Measurements from ENCODE around the gene LAMTOR2.
"Not testable (repeated sequence)": the region's sequence is repeated elsewhere in the genome, so short reads cannot be mapped to it uniquely, and the experiment has no call there.

LAMTOR2 gene

DNA sequence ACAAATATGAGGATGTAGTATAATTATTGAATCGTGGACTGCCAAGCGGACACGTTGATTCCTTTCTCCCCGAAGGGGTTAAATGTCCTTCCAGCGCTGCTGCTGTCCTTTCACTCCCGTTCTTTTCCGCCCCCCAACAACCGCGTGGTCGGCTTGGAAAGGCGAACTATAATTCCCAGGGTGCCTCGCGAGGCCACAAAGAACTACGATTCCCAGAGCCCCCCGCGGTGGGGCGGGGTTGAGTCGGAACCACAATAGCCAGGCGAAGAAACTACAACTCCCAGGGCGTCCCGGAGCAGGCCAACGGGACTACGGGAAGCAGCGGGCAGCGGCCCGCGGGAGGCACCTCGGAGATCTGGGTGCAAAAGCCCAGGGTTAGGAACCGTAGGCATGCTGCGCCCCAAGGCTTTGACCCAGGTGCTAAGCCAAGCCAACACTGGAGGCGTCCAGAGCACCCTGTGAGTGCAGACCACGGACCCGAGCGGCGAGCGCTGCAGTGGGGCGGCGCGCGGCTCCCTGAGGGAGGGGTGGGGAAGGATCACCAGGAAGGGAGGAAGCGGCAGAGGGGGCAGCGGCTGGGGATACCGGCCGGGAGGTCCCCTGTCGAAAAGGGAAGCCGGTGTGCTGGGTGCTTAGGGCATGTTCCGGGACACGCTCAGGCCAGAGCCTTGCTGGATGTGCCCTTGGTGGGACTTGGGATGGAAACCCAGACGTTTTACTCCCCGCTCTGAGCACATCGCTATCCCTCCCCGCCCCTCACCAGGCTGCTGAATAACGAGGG is at the start of gene LAMTOR2:
TSS of gene LAMTOR2 (plus strand) at position 283 of the 781 bp plus-strand sequence. CDS start at position 391, 108 bp downstream.
- peak; percentile 96 for DNase-seq

- peak; percentile 63 for DNase-seq
These were observed 49.6 kb upstream of the LAMTOR2 start for GRCh38 chr1:156004843-156005584.

DNA sequence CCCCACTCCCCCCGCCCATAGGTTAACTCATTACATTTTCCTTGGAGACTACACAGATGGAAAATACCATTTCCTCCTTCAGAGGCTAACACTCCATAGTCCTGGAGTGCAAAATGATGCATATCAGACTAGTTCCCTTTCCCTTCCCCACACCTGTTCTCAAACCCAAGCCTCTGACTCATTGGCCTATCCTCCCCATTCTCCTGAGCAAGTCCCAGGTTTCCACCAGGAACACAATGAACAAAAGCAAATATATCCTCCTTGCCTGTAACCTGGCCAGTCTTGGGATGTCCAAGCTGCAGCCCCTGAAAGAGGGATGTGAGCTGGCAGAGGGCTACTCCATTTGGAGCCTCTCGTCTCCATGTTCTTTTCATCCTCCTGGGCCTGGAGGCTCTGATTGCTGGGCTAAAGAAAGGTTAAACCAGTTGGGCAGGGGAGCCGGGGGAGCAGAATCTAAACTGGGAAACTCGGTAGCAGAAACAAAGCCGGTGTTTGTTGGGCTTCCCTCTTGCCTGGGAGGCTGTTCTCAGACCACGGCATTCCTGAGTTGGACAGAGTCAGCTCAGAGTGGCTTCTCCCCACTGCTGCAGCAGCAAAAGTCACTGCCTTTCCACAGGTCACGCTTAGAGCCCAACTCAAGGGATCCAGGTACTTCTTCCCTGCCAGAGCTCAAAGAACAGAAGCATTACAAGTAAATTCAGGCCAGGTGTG is 47.8 kb upstream of the LAMTOR2 start:
- DNase-seq = no peak

DNA sequence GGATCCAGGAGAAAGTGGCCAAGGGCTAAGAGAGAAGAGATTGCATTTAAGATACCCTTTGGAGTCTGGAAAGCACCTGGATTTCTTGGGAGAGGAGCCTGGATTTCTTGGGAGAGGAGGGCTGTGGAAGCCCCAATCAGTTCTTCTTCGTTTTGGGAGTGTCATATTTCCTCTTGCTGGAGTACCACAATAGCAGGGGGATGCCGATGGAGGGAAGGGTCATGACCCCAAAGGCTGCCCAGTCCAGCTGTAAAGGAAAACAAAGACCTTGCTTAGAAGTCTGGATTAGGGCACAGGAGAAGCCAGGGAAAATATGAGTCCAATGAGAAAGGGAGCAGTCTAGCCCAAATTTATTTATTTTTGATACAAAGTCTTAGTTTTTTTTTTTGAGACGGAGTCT is 45.2 kb upstream of the LAMTOR2 start:
- DNase-seq = no peak

- no peak for DNase-seq
These were observed 42.3 kb upstream of the LAMTOR2 start for GRCh38 chr1:156012051-156012817.

DNA sequence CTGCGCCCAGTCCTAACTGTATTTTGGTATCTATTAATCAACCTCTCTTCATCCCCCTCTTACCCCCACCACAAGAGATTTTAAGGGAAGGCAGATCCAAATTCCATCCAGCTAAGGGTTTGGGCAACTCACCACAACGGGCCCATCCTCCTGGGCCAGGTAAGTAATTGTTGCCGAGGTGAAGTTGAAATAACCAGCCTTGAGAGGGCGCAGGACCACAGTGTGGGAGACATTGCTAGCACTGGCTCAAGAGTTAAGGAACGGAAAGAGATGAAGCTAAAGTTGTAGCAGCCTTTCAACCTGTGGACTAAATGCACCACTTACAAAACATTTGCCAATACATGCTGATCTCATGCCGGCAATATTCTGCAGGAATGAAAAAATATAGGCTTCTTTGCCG is 39.8 kb upstream of the LAMTOR2 start:
- DNase-seq = no peak

GRCh38 chr1:156019946-156020292 is 34.7 kb upstream of the LAMTOR2 start:
- no peak for DNase-seq

- peak; percentile 92 for DNase-seq
These were observed 34.1 kb upstream of the LAMTOR2 start, which contains the start of gene SSR2 for GRCh38 chr1:156020293-156021092. TSS of gene SSR2 (minus strand) at chr1:156020951. CDS start at chr1:156020167, 784 bp downstream.

DNA sequence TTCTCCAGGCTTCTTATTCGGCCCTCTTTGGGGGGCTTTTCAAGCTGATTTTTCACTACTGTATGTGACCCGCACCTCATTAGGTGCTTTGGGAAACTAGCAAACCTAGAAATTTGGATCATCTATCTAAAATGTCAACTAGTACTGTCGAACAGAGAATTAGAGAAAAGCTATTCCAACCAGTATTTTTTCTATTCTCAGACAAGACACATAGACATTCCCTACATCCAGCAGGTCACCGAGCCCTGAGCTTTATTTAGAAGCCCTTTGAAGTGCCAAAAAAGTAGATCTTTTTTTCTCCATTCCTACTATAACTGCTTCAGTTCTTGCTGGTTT is 33.5 kb upstream of the LAMTOR2 start:
- DNase-seq = no peak

DNA sequence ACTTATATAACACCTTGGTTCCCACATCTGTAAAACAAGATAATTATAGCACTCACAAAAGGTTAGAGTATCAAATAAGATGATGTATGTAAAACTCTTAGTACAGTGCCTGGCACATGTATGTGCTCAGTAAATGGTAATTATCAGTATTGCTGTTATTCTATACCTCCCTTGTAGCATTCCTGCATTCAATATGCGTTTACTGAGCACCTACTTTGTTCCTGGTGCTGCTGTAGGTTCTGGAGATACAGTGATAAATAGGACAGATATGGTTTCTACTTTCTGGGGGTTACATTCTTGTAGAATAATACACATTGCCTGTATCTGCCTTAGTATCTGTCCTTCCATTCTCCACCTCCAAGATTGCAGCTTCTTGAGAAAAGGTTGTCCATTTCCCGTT is 32.6 kb upstream of the LAMTOR2 start:
- no peak for DNase-seq

- no peak for DNase-seq
These were observed 29.8 kb upstream of the LAMTOR2 start for GRCh38 chr1:156024801-156025200.

DNA sequence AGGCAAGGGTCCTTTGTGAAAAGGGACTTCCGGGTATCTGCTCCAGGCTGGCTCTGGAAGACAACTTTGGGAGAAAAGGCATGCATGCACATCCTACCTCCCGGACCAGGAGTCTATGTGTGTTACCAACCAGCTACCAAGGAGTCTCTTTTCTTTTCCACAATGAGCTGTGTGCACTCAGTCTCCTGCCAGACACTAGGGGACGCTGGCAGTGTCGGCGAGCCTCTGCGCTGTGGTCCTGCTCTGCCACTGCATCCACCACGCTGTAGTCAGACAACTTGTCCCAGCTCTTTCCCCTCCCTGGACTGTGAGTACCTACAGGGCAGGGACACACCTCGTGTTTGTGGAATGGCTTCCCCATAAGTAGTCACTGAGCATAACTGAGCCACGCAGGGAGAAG is 28.7 kb upstream of the LAMTOR2 start:
- peak; percentile 39 for DNase-seq

GRCh38 chr1:156026588-156026987 is 28.0 kb upstream of the LAMTOR2 start:
- no peak for DNase-seq

- no peak for DNase-seq
These were observed 21.6 kb upstream of the LAMTOR2 start for GRCh38 chr1:156033011-156033410.

GRCh38 chr1:156034991-156035390 is 19.6 kb upstream of the LAMTOR2 start:
- not testable (repeated sequence) for DNase-seq

DNA sequence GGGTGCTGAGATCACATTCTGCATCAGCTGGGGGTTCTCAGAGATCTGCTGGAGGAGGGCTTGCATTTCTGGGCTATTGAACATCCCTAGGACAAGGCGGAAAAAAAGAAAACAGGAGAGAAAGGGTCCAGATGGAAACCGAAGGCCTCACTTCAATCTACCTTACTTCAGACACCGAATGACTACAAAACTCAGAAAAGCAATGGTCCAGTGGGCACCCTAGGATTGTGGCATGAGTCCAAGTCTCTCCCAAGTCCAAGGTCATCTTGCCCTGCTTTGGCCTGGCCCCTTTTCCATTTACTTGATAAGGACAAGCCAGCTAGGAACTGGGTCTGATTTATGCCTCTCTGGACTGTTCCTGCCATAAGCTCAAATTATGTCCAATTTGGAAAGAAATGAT is 11.8 kb upstream of the LAMTOR2 start:
- no peak for DNase-seq

DNA sequence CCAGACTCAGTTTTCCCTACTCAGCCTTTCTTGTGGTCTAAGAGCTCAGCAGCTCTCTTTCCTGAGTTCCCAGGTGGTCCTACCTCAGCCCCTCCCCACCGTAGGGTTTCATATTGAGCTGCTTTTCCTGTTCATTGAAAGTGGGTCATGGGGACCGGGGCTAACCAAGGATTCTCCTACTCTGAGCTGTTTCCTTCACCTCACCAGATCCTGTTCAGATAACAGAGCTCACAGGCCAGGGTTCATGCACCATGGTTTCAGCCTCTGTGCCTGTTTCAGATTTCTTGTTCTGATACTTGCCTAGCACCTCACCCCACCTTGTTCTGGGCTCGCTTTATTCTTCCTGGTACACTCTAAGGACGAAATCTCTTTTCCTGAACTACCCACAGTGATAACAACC is 9.5 kb upstream of the LAMTOR2 start:
- no peak for DNase-seq

- no peak for DNase-seq
These were observed 5.8 kb upstream of the LAMTOR2 start for GRCh38 chr1:156048663-156049258.

DNA sequence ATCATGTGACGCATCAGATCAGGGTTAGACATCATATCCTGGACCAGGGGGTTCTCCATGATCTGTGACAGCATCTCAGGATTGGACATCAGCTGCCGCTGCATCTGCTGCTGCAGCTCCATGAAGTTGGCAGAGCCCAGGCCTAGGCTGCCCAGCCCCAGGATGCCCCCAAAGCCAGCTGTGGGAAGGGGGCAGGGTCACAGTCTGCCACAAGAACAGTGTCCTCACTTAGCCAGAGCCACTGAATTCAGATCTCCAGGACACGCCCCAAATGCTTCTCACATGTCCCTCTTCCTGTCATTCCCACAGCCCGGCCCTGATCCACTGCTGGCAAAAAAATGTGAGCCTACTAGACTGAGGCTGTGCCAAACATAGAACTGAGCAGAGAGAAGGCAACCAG is 4.2 kb upstream of the LAMTOR2 start:
- DNase-seq = no peak

DNA sequence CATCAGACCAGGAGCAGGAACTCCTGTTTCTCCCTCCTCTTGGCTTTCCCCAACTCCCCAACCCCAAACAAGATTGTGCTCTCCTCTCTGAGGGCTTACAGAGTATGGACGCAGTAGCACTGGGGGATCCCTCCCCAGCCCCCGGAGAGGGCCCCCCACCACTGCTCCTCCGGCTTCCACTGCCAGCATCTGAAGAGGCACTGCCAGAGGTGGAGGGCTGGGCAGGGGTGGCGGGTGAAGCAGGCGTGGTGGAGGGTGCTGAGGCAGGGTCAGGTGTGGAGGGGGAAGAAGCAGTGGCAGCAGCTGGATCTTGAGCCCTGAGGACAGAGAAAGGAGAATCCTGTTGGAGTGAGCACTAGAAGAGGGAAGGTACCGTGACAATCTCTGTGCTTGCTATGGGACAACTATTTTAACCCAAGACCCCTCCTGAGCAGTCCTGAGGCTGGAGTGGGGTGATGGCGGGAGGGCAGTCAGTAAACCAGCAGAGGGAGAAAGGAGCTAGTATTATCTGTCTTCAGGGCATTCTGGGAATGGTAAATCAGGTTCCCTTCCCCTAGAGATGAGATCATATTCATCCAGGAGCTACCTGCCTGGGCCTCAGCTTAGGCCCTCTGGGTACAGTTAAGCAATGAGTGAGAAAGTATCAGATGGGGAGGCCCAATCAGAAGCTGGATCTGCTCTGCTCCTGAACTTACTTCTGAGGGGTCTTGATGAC is 3.4 kb upstream of the LAMTOR2 start:
- no peak for DNase-seq

Measured in CD4-positive, alpha-beta T cell treated with Interleukin-17A for 1 hour (primary cell).